ENCODE data around the gene SIDT2. TPM values are rescaled to one million over a fixed set of nuclear protein-coding genes. Genes with fewer than 3 reads are reported as not detected.
"Not testable (repeated sequence)": the region's sequence is repeated elsewhere in the genome, so short reads cannot be mapped to it uniquely, and the experiment has no call there.

SIDT2 gene
- total RNA-seq, 2 experiments from 2014 or later: 8.0 to 8.7 TPM

GRCh38 chr11:117201658-117202305 is 23.2 kb downstream of the SIDT2 start:
- H3K27me3 Mint-ChIP-seq: no peaks in the 10 kb centered on the region

GRCh38 chr11:117202386-117203068 is 24.0 kb downstream of the SIDT2 start:
- Mint-ChIP-seq H3K9me3 (no peaks in the 10 kb centered on the region), H3K27ac (no peak overlapping the region), H3K36me3 (peaks cover 5% of the 10 kb centered on the region), H3K4me3 (no peak overlapping the region), H3K27me3 (no peaks in the 10 kb centered on the region), H3K4me1 (peaks cover 2% of the 10 kb centered on the region)
- no peak for DNase-seq

More at GRCh38 chr11:117201658-117202305, 23.2 kb downstream of the SIDT2 start:
- peaks cover 5% of the 10 kb centered on the region for H3K36me3 Mint-ChIP-seq
- H3K27ac Mint-ChIP-seq: no peak overlapping the region
- no peak for DNase-seq
- peaks cover 2% of the 10 kb centered on the region for H3K4me1 Mint-ChIP-seq
- H3K9me3 Mint-ChIP-seq: no peaks in the 10 kb centered on the region
- no peak overlapping the region for H3K4me3 Mint-ChIP-seq

GRCh38 chr11:117203069-117203407 is 24.5 kb downstream of the SIDT2 start:
- no peak for DNase-seq
- H3K9me3 Mint-ChIP-seq: no peaks in the 10 kb centered on the region
- peaks cover 5% of the 10 kb centered on the region for H3K36me3 Mint-ChIP-seq
- H3K4me1 Mint-ChIP-seq: peaks cover 2% of the 10 kb centered on the region
- no peaks in the 10 kb centered on the region for H3K27me3 Mint-ChIP-seq
- no peak overlapping the region for H3K27ac Mint-ChIP-seq
- no peak overlapping the region for H3K4me3 Mint-ChIP-seq

- Mint-ChIP-seq H3K4me3 (no peak overlapping the region), H3K4me1 (peaks cover 2% of the 10 kb centered on the region), H3K27me3 (no peaks in the 10 kb centered on the region), H3K27ac (no peak overlapping the region), H3K9me3 (no peaks in the 10 kb centered on the region), H3K36me3 (peaks cover 5% of the 10 kb centered on the region)
- no peak for DNase-seq
Measured at GRCh38 chr11:117204283-117205080, 25.9 kb downstream of the SIDT2 start.

GRCh38 chr11:117205211-117205818 is 26.8 kb downstream of the SIDT2 start:
- no peak overlapping the region for H3K27ac Mint-ChIP-seq
- DNase-seq: no peak
- H3K36me3 Mint-ChIP-seq: peaks cover 9% of the 10 kb centered on the region
- no peak overlapping the region for H3K4me3 Mint-ChIP-seq
- H3K4me1 Mint-ChIP-seq: peaks cover 2% of the 10 kb centered on the region
- no peaks in the 10 kb centered on the region for H3K27me3 Mint-ChIP-seq
- H3K9me3 Mint-ChIP-seq: no peaks in the 10 kb centered on the region

GRCh38 chr11:117206111-117206510 is 27.6 kb downstream of the SIDT2 start:
- not testable (repeated sequence) for H3K4me1 Mint-ChIP-seq, H3K27ac Mint-ChIP-seq, H3K36me3 Mint-ChIP-seq, H3K9me3 Mint-ChIP-seq, H3K4me3 Mint-ChIP-seq, H3K27me3 Mint-ChIP-seq, DNase-seq

- not testable (repeated sequence) for DNase-seq
Measured at GRCh38 chr11:117206859-117207258, 28.3 kb downstream of the SIDT2 start.

GRCh38 chr11:117207481-117207880 is 28.9 kb downstream of the SIDT2 start:
- peaks cover 12% of the 10 kb centered on the region for H3K36me3 Mint-ChIP-seq
- not testable (repeated sequence) for H3K27ac Mint-ChIP-seq, DNase-seq, H3K9me3 Mint-ChIP-seq, H3K4me3 Mint-ChIP-seq, H3K4me1 Mint-ChIP-seq, H3K27me3 Mint-ChIP-seq

More at GRCh38 chr11:117206859-117207258, 28.3 kb downstream of the SIDT2 start:
- H3K4me1 Mint-ChIP-seq, H3K9me3 Mint-ChIP-seq, H3K4me3 Mint-ChIP-seq, H3K27me3 Mint-ChIP-seq, H3K27ac Mint-ChIP-seq: not testable (repeated sequence)
- H3K36me3 Mint-ChIP-seq: peaks cover 12% of the 10 kb centered on the region

- not testable (repeated sequence) for H3K4me3 Mint-ChIP-seq, DNase-seq, H3K4me1 Mint-ChIP-seq, H3K9me3 Mint-ChIP-seq, H3K27me3 Mint-ChIP-seq, H3K27ac Mint-ChIP-seq
- peaks cover 18% of the 10 kb centered on the region for H3K36me3 Mint-ChIP-seq
Measured at GRCh38 chr11:117208710-117209109, 30.2 kb downstream of the SIDT2 start.

GRCh38 chr11:117209351-117210125 is 31.0 kb downstream of the SIDT2 start:
- H3K27ac Mint-ChIP-seq, H3K27me3 Mint-ChIP-seq, H3K4me3 Mint-ChIP-seq, DNase-seq, H3K9me3 Mint-ChIP-seq, H3K4me1 Mint-ChIP-seq: not testable (repeated sequence)
- peaks cover 23% of the 10 kb centered on the region for H3K36me3 Mint-ChIP-seq

GRCh38 chr11:117210620-117211019 is 32.1 kb downstream of the SIDT2 start:
- DNase-seq: no peak
- peaks cover 23% of the 10 kb centered on the region for H3K36me3 Mint-ChIP-seq
- H3K4me3 Mint-ChIP-seq: no peak overlapping the region
- H3K9me3 Mint-ChIP-seq: no peaks in the 10 kb centered on the region
- no peak overlapping the region for H3K27ac Mint-ChIP-seq
- no peaks in the 10 kb centered on the region for H3K27me3 Mint-ChIP-seq
- H3K4me1 Mint-ChIP-seq: no peaks in the 10 kb centered on the region

- Mint-ChIP-seq H3K27me3 (no peaks in the 10 kb centered on the region), H3K27ac (no peak overlapping the region), H3K36me3 (peaks cover 25% of the 10 kb centered on the region), H3K4me3 (no peak overlapping the region), H3K9me3 (no peaks in the 10 kb centered on the region), H3K4me1 (no peaks in the 10 kb centered on the region)
- DNase-seq: no peak
Measured at GRCh38 chr11:117212697-117213355, 34.3 kb downstream of the SIDT2 start.

- Mint-ChIP-seq H3K4me1 (no peaks in the 10 kb centered on the region), H3K4me3 (no peak overlapping the region), H3K27me3 (no peaks in the 10 kb centered on the region), H3K27ac (peak overlapping the region; percentile 4), H3K36me3 (peaks cover 25% of the 10 kb centered on the region), H3K9me3 (no peaks in the 10 kb centered on the region)
- no peak for DNase-seq
Measured at GRCh38 chr11:117214404-117215110, 36.0 kb downstream of the SIDT2 start.

Measured in activated naive CD8-positive, alpha-beta T cell treated with anti-CD3 and anti-CD28 coated beads for 36 hours (primary cell).